UCSD-AML1 (cell line): ENCODE results near the gene TSEN2.

ENCODE experiments used
- DNase-seq: peaks from one replicate; lab custom pipeline; 2025; ENCODE audit not compliant: unreplicated experiment; lab: John Stamatoyannopoulos, UW

Gene TSEN2

DNA sequence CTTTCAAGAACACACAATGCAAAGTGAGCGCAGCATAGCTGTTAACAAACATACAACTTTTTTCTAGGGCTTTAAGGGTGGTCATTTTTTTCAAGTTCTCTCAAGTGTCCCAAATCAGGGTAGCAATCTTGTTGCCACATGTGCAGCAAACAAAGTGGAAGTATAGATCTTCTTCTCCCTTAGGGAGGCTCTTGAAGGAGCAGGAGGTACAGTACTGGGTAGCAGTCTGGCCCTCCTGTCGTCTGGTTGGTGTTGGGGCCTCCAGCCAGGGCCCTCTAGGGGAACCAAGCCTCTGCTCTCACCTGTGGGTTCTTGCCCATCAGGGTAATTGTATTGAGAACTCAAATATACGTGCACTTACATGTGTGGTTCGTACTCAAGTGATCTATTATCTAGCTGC lies 98.5 kb downstream of the TSEN2 start:
- no peak for DNase-seq
